Neural progenitor cell (in vitro differentiated cells): ENCODE data around the gene GDPGP1. TPM values are rescaled to one million over a fixed set of nuclear protein-coding genes. Genes with fewer than 3 reads are reported as not detected.
"Not testable (repeated sequence)": the region's sequence is repeated elsewhere in the genome, so short reads cannot be mapped to it uniquely, and the experiment has no call there.

Experiments
- DNase-seq: peaks from one replicate; pipeline ENCODE4 v3.0.0-alpha.2; 2016; ENCODE audit warnings: low spot score
- H2AFZ ChIP-seq: fragments of 200-600 bp; sonication (generic); replicated peaks from 2 replicates; pipeline ENCODE4 v1.6.1; 2016; ENCODE audit warnings: antibody characterized with exemption
- H3F3A ChIP-seq: fragments of 200-600 bp; sonication (generic); 2 replicates; pipeline ENCODE4 v1.6.1; 2016; ENCODE audit warnings: antibody characterized with exemption, low read depth
- H3K27ac ChIP-seq: fragments of 200-600 bp; sonication (generic); 2 replicates; pipeline ENCODE4 v1.5.1; 2016; ENCODE audit warnings: mild to moderate bottlenecking
- H3K27me3 ChIP-seq: fragments of 200-600 bp; sonication (generic); 2 replicates; pipeline ENCODE4 v1.6.1; 2016; ENCODE audit warnings: mild to moderate bottlenecking, moderate library complexity
- H3K36me3 ChIP-seq: fragments of 200-600 bp; sonication (generic); 2 replicates; pipeline ENCODE4 v1.5.1; 2016
- H3K4me1 ChIP-seq: fragments of 200-600 bp; sonication (generic); 2 replicates; pipeline ENCODE4 v1.6.1; 2016; ENCODE audit warnings: mixed run types
- H3K4me2 ChIP-seq: fragments of 200-600 bp; sonication (generic); 2 replicates; pipeline ENCODE4 v1.6.1; 2016
- H3K4me3 ChIP-seq: fragments of 200-600 bp; sonication (generic); 2 replicates; pipeline ENCODE4 v1.5.1; 2016
- H3K79me2 ChIP-seq: fragments of 200-600 bp; sonication (generic); 2 replicates; pipeline ENCODE4 v1.6.1; 2016; ENCODE audit warnings: low read depth
- H3K9ac ChIP-seq: fragments of 200-600 bp; sonication (generic); 2 replicates; pipeline ENCODE4 v1.6.1; 2016
- H3K9me3 ChIP-seq: fragments of 200-600 bp; sonication (generic); 2 replicates; pipeline ENCODE4 v1.5.1; 2016; ENCODE audit warnings: low read depth
- H4K20me1 ChIP-seq: fragments of 200-600 bp; sonication (generic); 2 replicates; pipeline ENCODE4 v1.6.1; 2016; ENCODE audit warnings: low read depth
- H3K27ac Mint-ChIP-seq: 3 replicates; pipeline ENCODE4 v1.8.0; 2021; ENCODE audit warnings: mixed read lengths
- H3K27me3 Mint-ChIP-seq: 2 replicates; pipeline ENCODE4 v1.8.0; 2022; ENCODE audit warnings: low read depth, mild to moderate bottlenecking, inconsistent platforms, moderate library complexity, mixed read lengths; ENCODE audit not compliant: insufficient read depth
- H3K36me3 Mint-ChIP-seq: 3 replicates; pipeline ENCODE4 v1.8.0; 2021; ENCODE audit warnings: mixed read lengths
- H3K4me1 Mint-ChIP-seq: 3 replicates; pipeline ENCODE4 v1.8.0; 2021; ENCODE audit warnings: mixed read lengths
- H3K4me3 Mint-ChIP-seq: 3 replicates; pipeline ENCODE4 v1.8.0; 2021; ENCODE audit warnings: mild to moderate bottlenecking, moderate library complexity, mixed read lengths
- H3K9me3 Mint-ChIP-seq: 3 replicates; pipeline ENCODE4 v1.8.0; 2020; ENCODE audit warnings: mixed read lengths
- CTCF ChIP-seq: fragments of 200-600 bp; sonication (generic); IDR thresholded peaks from 2 replicates; pipeline ENCODE4 v1.5.1; 2017; ENCODE audit warnings: antibody characterized with exemption, mild to moderate bottlenecking
- EZH2 ChIP-seq: fragments of 200-600 bp; sonication (generic); IDR thresholded peaks from 2 replicates; pipeline ENCODE4 v1.6.1; 2017; ENCODE audit warnings: antibody characterized with exemption, mild to moderate bottlenecking, moderate library complexity
- EZH2phosphoT487 ChIP-seq: fragments of 200-600 bp; sonication (generic); IDR thresholded peaks from 2 replicates; pipeline ENCODE4 v1.6.1; 2017; ENCODE audit warnings: antibody characterized with exemption
- total RNA-seq: library from RNA; depleted of rRNA; stranded (reverse); fragments of >200 nt; gene quantifications from 2 replicates; pipeline ENCODE4 v1.2.3, GENCODE V29; 2015; ENCODE audit warnings: low replicate concordance

GDPGP1 gene
- total RNA-seq, 1 donor from 2014 or later = 0.67 TPM

GRCh38 chr15:90291679-90292356, 57.8 kb downstream of the GDPGP1 start:
- Histone ChIP-seq H3K4me1 (no peaks in the 10 kb centered on the region), H3F3A (peaks cover 4% of the 10 kb centered on the region), H3K4me2 (no peak overlapping the region), H3K27me3 (no peaks in the 10 kb centered on the region), H3K4me3 (no peak overlapping the region), H3K9ac (no peak overlapping the region), H4K20me1 (no peaks in the 10 kb centered on the region), H3K79me2 (no peaks in the 10 kb centered on the region), H3K9me3 (no peaks in the 10 kb centered on the region), H2AFZ (no peak overlapping the region), H3K27ac (no peak overlapping the region), H3K36me3 (no peaks in the 10 kb centered on the region)
- Mint-ChIP-seq H3K4me1 (no peaks in the 10 kb centered on the region), H3K27ac (no peak overlapping the region), H3K36me3 (no peaks in the 10 kb centered on the region), H3K27me3 (peaks cover 2% of the 10 kb centered on the region), H3K9me3 (no peaks in the 10 kb centered on the region), H3K4me3 (no peak overlapping the region)
- TF ChIP-seq EZH2 (no peak), CTCF (no peak), EZH2phosphoT487 (no peak)
- no peak for DNase-seq

GRCh38 chr15:90293040-90293810, 59.2 kb downstream of the GDPGP1 start:
- not testable (repeated sequence) for H3K27me3 Mint-ChIP-seq, H3K27me3 ChIP-seq, H3K79me2 ChIP-seq, H3K9me3 Mint-ChIP-seq, H4K20me1 ChIP-seq, H3K9me3 ChIP-seq, H3K27ac ChIP-seq, H3K4me3 ChIP-seq, H3K27ac Mint-ChIP-seq, H3F3A ChIP-seq, H3K36me3 Mint-ChIP-seq, H3K4me2 ChIP-seq, H3K4me3 Mint-ChIP-seq, H3K9ac ChIP-seq, H3K4me1 ChIP-seq, H3K4me1 Mint-ChIP-seq, H3K36me3 ChIP-seq
- peak; percentile 91 for TF ChIP-seq CTCF
- peak overlapping the region; percentile 54 for H2AFZ ChIP-seq
- DNase-seq = peak; percentile 90

- DNase-seq = no peak
- no peaks in the 10 kb centered on the region for H4K20me1 ChIP-seq
- no peaks in the 10 kb centered on the region for H3K79me2 ChIP-seq
- TF ChIP-seq EZH2 (no peak), EZH2phosphoT487 (no peak), CTCF (no peak)
- no peaks in the 10 kb centered on the region for H3K4me1 ChIP-seq
- Mint-ChIP-seq H3K4me1 (no peaks in the 10 kb centered on the region), H3K36me3 (no peaks in the 10 kb centered on the region), H3K27ac (peak overlapping the region; percentile 60), H3K9me3 (no peaks in the 10 kb centered on the region), H3K27me3 (peaks cover 2% of the 10 kb centered on the region), H3K4me3 (no peak overlapping the region)
- H3K36me3 ChIP-seq = no peaks in the 10 kb centered on the region
- no peaks in the 10 kb centered on the region for H3K27me3 ChIP-seq
- H3K9me3 ChIP-seq = no peaks in the 10 kb centered on the region
- no peak overlapping the region for H3K9ac ChIP-seq
- no peak overlapping the region for H3K4me2 ChIP-seq
- H3K27ac ChIP-seq = no peak overlapping the region
- no peaks in the 10 kb centered on the region for H3F3A ChIP-seq
- H2AFZ ChIP-seq = no peak overlapping the region
- no peak overlapping the region for H3K4me3 ChIP-seq
These were observed 60.1 kb downstream of the GDPGP1 start for GRCh38 chr15:90294159-90294558.
